HCT116 (cell line): ENCODE measurements around the gene ACBD7. TPM values are rescaled to one million over a fixed set of nuclear protein-coding genes. Genes with fewer than 3 reads are reported as not detected.

Experiments
- ATAC-seq: fragments of 200-7000 bp; cut with Tn5 transposase; 2 replicates; pipeline ENCODE4 v1.9.1; 2020; ENCODE audit warnings: mild to moderate bottlenecking, moderate library complexity
- BruUV-seq: library from RNA; stranded (reverse); fragments of 400-500 nt; replicated peaks from 2 replicates; lab custom pipeline; 2021; lab: Mats Ljungman, UMichigan
- CTCF ChIA-PET: fragments of 300-600 bp; sonication (Branson Sonifier 250); formaldehyde crosslinking; loops from one replicate; lab custom pipeline; 2021; ENCODE audit warnings: antibody characterized with exemption; lab: Charles Lee
- POLR2A ChIA-PET: fragments of 300-600, 350-600 bp; sonication (Branson Sonifier 250); formaldehyde crosslinking; loops from one replicate; lab custom pipeline; 2021; ENCODE audit warnings: antibody characterized with exemption; lab: Charles Lee
- RAD21 ChIA-PET, 2 experiments: fragments of 300-600 bp; sonication (Branson Sonifier 250); formaldehyde crosslinking; loops; one replicate each; lab custom pipeline; 2023; ENCODE audit warnings: low total read pairs in 2 of 2; ENCODE audit not compliant: uncharacterized antibody in 2 of 2, unreplicated experiment in 2 of 2, low non-redundant PET in 1 of 2; lab: Charles Lee
- DNase-seq: peaks from one replicate; pipeline ENCODE4 v3.0.0-alpha.2; 2010; ENCODE audit warnings: low read depth, low spot score
- H2AFZ ChIP-seq: fragments of 200-600 bp; shearing (Covaris generic), sonication (generic); 2 replicates; pipeline ENCODE4 v1.6.1; 2017; ENCODE audit warnings: low read depth, mixed run types, mixed read lengths, antibody characterized with exemption, low read length; ENCODE audit not compliant: poor library complexity, severe bottlenecking
- H3K27ac ChIP-seq: 2 replicates; pipeline ENCODE4 v1.5.1; 2012; ENCODE audit warnings: low read depth, low read length
- H3K27me3 ChIP-seq: fragments of 200-600 bp; sonication (generic); 2 replicates; pipeline ENCODE4 v1.6.1; 2016; ENCODE audit warnings: mixed run types, low read length, mixed read lengths; ENCODE audit not compliant: insufficient read depth
- H3K36me3 ChIP-seq, 2 experiments: fragments of 200-500 bp in 1 of 2; fragments of 200-600 bp in 1 of 2; sonication (Bioruptor generic) in 1 of 2; sonication (generic) in 1 of 2; 2 replicates each; pipeline versions ENCODE4 v1.5.1 to v1.6.1; 2014 to 2016; ENCODE audit warnings: low read length in 2 of 2, inconsistent platforms in 1 of 2, mixed read lengths in 1 of 2, mixed run types in 1 of 2; ENCODE audit not compliant: insufficient read depth in 2 of 2, control insufficient read depth in 1 of 2
- H3K4me1 ChIP-seq, 2 experiments: fragments of 200-600 bp in 1 of 2; sonication (generic) in 1 of 2; 2 replicates each; pipeline versions ENCODE4 v1.5.1 to v1.6.1; 2012 to 2017; ENCODE audit warnings: low read length in 2 of 2, inconsistent platforms in 1 of 2, mild to moderate bottlenecking in 1 of 2, mixed read lengths in 1 of 2, mixed run types in 1 of 2, moderate library complexity in 1 of 2; ENCODE audit not compliant: insufficient read depth in 2 of 2, control insufficient read depth in 1 of 2
- H3K4me2 ChIP-seq: fragments of 200-600 bp; sonication (generic); 2 replicates; pipeline ENCODE4 v1.6.1; 2017; ENCODE audit warnings: mixed run types, low read length, mixed read lengths
- H3K4me3 ChIP-seq, 2 experiments: fragments of 200-600 bp in 1 of 2; sonication (generic) in 1 of 2; replicated peaks in 1 of 2; 2 replicates each; pipeline ENCODE4 v1.5.1; 2011 to 2016; ENCODE audit warnings: low read length in 2 of 2, control low read depth in 1 of 2, low read depth in 1 of 2, mild to moderate bottlenecking in 1 of 2, mixed read lengths in 1 of 2, mixed run types in 1 of 2
- H3K79me2 ChIP-seq: fragments of 200-600 bp; sonication (generic); 2 replicates; pipeline ENCODE4 v1.6.1; 2017; ENCODE audit warnings: mild to moderate bottlenecking, mixed run types, low read length, moderate library complexity, mixed read lengths; ENCODE audit not compliant: insufficient read depth
- H3K9ac ChIP-seq: fragments of 200-600 bp; sonication (generic); 2 replicates; pipeline ENCODE4 v1.6.1; 2016; ENCODE audit warnings: low read length, mixed read lengths
- H3K9me2 ChIP-seq: fragments of 200-600 bp; sonication (generic), shearing (Covaris generic); 2 replicates; pipeline ENCODE4 v1.6.1; 2017; ENCODE audit warnings: mixed run types, mild to moderate bottlenecking, moderate library complexity; ENCODE audit not compliant: insufficient read depth
- H3K9me3 ChIP-seq, 2 experiments: fragments of 200-500 bp in 1 of 2; fragments of 200-600 bp in 1 of 2; sonication (Bioruptor generic) in 1 of 2; sonication (generic) in 1 of 2; 2 replicates each; pipeline ENCODE4 v1.6.1; 2014 to 2017; ENCODE audit warnings: low read length in 2 of 2, mixed read lengths in 2 of 2, inconsistent platforms in 1 of 2, low read depth in 1 of 2, mild to moderate bottlenecking in 1 of 2, mixed run types in 1 of 2, moderate library complexity in 1 of 2; ENCODE audit not compliant: control insufficient read depth in 1 of 2, insufficient read depth in 1 of 2
- H4K20me1 ChIP-seq: fragments of 200-600 bp; sonication (generic), shearing (Covaris generic); 2 replicates; pipeline ENCODE4 v1.6.1; 2017; ENCODE audit warnings: mixed run types, mild to moderate bottlenecking, moderate library complexity; ENCODE audit not compliant: insufficient read depth
- ATF3 ChIP-seq: IDR thresholded peaks from 2 replicates; pipeline ENCODE4 v1.6.1; 2012
- CBX3 ChIP-seq: IDR thresholded peaks from 2 replicates; pipeline ENCODE4 v1.6.1; 2012; ENCODE audit warnings: low read depth
- CEBPB ChIP-seq: IDR thresholded peaks from 2 replicates; pipeline ENCODE4 v1.6.1; 2012; ENCODE audit warnings: low read depth
- CTCF ChIP-seq, 3 experiments: fragments of 200-600 bp in 1 of 3; sonication (generic) in 1 of 3; IDR thresholded peaks in 2 of 3; conservative IDR thresholded peaks in 1 of 3; 2 replicates each; pipeline ENCODE4 v1.5.1; 2012 to 2017; ENCODE audit warnings: low read depth in 2 of 3, low read length in 2 of 3, antibody characterized with exemption in 1 of 3, borderline replicate concordance in 1 of 3, control low read depth in 1 of 3, mild to moderate bottlenecking in 1 of 3, mixed read lengths in 1 of 3, mixed run types in 1 of 3, moderate library complexity in 1 of 3; ENCODE audit not compliant: insufficient read depth in 1 of 3
- EGR1 ChIP-seq: IDR thresholded peaks from 2 replicates; pipeline ENCODE4 v1.6.1; 2012; ENCODE audit warnings: low read depth
- ELF1 ChIP-seq: IDR thresholded peaks from 2 replicates; pipeline ENCODE4 v1.6.1; 2012; ENCODE audit warnings: low read depth, borderline replicate concordance
- EZH2 ChIP-seq: fragments of 200-600 bp; sonication (generic); IDR thresholded peaks from 2 replicates; pipeline ENCODE4 v1.6.1; 2017; ENCODE audit warnings: antibody characterized with exemption, mixed run types
- JUND ChIP-seq: IDR thresholded peaks from 2 replicates; pipeline ENCODE4 v1.6.1; 2012
- MAX ChIP-seq: IDR thresholded peaks from 2 replicates; pipeline ENCODE4 v1.6.1; 2012
- POLR2A ChIP-seq: IDR thresholded peaks from 2 replicates; pipeline ENCODE4 v1.7.0; 2011; ENCODE audit warnings: borderline replicate concordance; ENCODE audit not compliant: insufficient read depth, insufficient read length; ENCODE audit errors: extremely low read depth
- POLR2AphosphoS5 ChIP-seq: IDR thresholded peaks from 2 replicates; pipeline ENCODE4 v1.6.1; 2011; ENCODE audit warnings: mild to moderate bottlenecking, low read depth, low read length, moderate library complexity
- SIN3A ChIP-seq: IDR thresholded peaks from 2 replicates; pipeline ENCODE4 v1.6.1; 2012; ENCODE audit warnings: low read depth
- SP1 ChIP-seq: IDR thresholded peaks from 2 replicates; pipeline ENCODE4 v1.6.1; 2012; ENCODE audit warnings: low read depth
- SRF ChIP-seq: IDR thresholded peaks from 2 replicates; pipeline ENCODE4 v1.6.1; 2012; ENCODE audit warnings: low read depth
- YY1 ChIP-seq: IDR thresholded peaks from 2 replicates; pipeline ENCODE4 v1.6.1; 2011; ENCODE audit warnings: low read length, low read depth, moderate library complexity, mild to moderate bottlenecking; ENCODE audit not compliant: insufficient replicate concordance; ENCODE audit errors: extremely low read depth
- ZBTB33 ChIP-seq: IDR thresholded peaks from 2 replicates; pipeline ENCODE4 v1.6.1; 2011; ENCODE audit warnings: mild to moderate bottlenecking, low read length, moderate library complexity; ENCODE audit not compliant: insufficient replicate concordance; ENCODE audit errors: extremely low read depth
- ZFX ChIP-seq: fragments of 450-650 bp; IDR thresholded peaks from 2 replicates; pipeline ENCODE4 v1.6.1; 2017
- intact Hi-C: fragments of 100-400 bp; cut with micrococcal nuclease; formaldehyde crosslinking; loops from 2 replicates; pipeline ENCODE4 v1.10.0; 2022
- total RNA-seq: library from RNA; stranded (reverse); gene quantifications from one replicate; pipeline ENCODE4 v1.2.1, GENCODE V29; 2021; ENCODE audit not compliant: unreplicated experiment

The ACBD7 gene
- total RNA-seq, 1 experiment from 2014 or later = 3.3 TPM

GRCh38 chr10:15103513-15103912, 14.9 kb upstream of the ACBD7 start:
- no peak for DNase-seq
- POLR2A ChIA-PET = no interaction called here
- CTCF ChIA-PET = no interaction called here
- H3K27ac ChIP-seq = no peak overlapping the region
- no peaks in the 10 kb centered on the region for H3K27me3 ChIP-seq
- RAD21 ChIA-PET = no interaction called here
- no peak overlapping the region for H2AFZ ChIP-seq
- intact Hi-C loops = no loop called here
- peaks cover 5 to 12% of the 10 kb centered on the region in 2 experiments for H3K4me1 ChIP-seq
- ATAC-seq = no peak
- H3K4me2 ChIP-seq = no peak overlapping the region
- peaks cover 23 to 30% of the 10 kb centered on the region in 2 experiments; a peak in 3 of 4 replicates for H3K36me3 ChIP-seq
- TF ChIP-seq ZFX (no peak), MAX (no peak), JUND (no peak), POLR2AphosphoS5 (no peak), CBX3 (no peak), YY1 (no peak), EZH2 (no peak), SRF (no peak), ATF3 (no peak), CEBPB (no peak), SP1 (no peak), EGR1 (no peak)
- peaks cover 54% of the 10 kb centered on the region for H3K79me2 ChIP-seq
- no peaks in the 10 kb centered on the region for H4K20me1 ChIP-seq
- no peak overlapping the region for H3K4me3 ChIP-seq
- H3K9me3 ChIP-seq = no peaks in the 10 kb centered on the region
- no peaks in the 10 kb centered on the region for H3K9me2 ChIP-seq
- no TSS peak for BruUV-seq
- no peak overlapping the region for H3K9ac ChIP-seq

GRCh38 chr10:15099886-15100285, 11.3 kb upstream of the ACBD7 start:
- RAD21 ChIA-PET = no interaction called here
- no peak for TF ChIP-seq CEBPB
- TF ChIP-seq CBX3 = no peak
- no peak for TF ChIP-seq POLR2A
- no peak for TF ChIP-seq ATF3
- TF ChIP-seq ELF1 = no peak
- TF ChIP-seq ZBTB33 = no peak
- no peak for TF ChIP-seq CTCF (IDR thresholded peaks at IDR 0.05 in 2 of 3, conservative IDR thresholded peaks at IDR 0.05 in 1 of 3; ENCODE audit: borderline replicate concordance in 1 of 3, insufficient read depth in 1 of 3, low read depth in 2 of 3, low read length in 2 of 3)
- TF ChIP-seq SIN3A = no peak
- no peak overlapping the region for H3K9ac ChIP-seq

More at GRCh38 chr10:15099886-15100285, 11.3 kb upstream of the ACBD7 start:
- BruUV-seq = no TSS peak
- H3K9me3 ChIP-seq = no peaks in the 10 kb centered on the region
- H3K4me2 ChIP-seq = no peak overlapping the region
- H3K4me1 ChIP-seq = peaks cover 8 to 22% of the 10 kb centered on the region in 2 experiments
- no peaks in the 10 kb centered on the region for H3K9me2 ChIP-seq
- ChIA-PET POLR2A (no interaction called here), CTCF (no interaction called here)
- H3K27me3 ChIP-seq = no peaks in the 10 kb centered on the region
- H2AFZ ChIP-seq = no peak overlapping the region
- no peak overlapping the region for H3K4me3 ChIP-seq
- peaks cover 16 to 20% of the 10 kb centered on the region in 2 experiments; a peak in 3 of 4 replicates for H3K36me3 ChIP-seq
- H3K79me2 ChIP-seq = peaks cover 67% of the 10 kb centered on the region
- intact Hi-C loops = no loop called here
- H4K20me1 ChIP-seq = no peaks in the 10 kb centered on the region
- no peak overlapping the region for H3K27ac ChIP-seq
- ATAC-seq = no peak
- no peak for DNase-seq
